HG03060 (cell line): Measurements from ENCODE around the gene RDH5.
A peak's percentile ranks its signal among the peaks of the same experiment; 100 is the strongest.

Experiments used
- ATAC-seq: cut with Tn5 transposase; IDR thresholded peaks from one replicate; pipeline ENCODE4 v1.9.1; 2021; ENCODE audit warnings: low read depth, moderate number of reproducible peaks; ENCODE audit not compliant: unreplicated experiment

Gene RDH5

DNA sequence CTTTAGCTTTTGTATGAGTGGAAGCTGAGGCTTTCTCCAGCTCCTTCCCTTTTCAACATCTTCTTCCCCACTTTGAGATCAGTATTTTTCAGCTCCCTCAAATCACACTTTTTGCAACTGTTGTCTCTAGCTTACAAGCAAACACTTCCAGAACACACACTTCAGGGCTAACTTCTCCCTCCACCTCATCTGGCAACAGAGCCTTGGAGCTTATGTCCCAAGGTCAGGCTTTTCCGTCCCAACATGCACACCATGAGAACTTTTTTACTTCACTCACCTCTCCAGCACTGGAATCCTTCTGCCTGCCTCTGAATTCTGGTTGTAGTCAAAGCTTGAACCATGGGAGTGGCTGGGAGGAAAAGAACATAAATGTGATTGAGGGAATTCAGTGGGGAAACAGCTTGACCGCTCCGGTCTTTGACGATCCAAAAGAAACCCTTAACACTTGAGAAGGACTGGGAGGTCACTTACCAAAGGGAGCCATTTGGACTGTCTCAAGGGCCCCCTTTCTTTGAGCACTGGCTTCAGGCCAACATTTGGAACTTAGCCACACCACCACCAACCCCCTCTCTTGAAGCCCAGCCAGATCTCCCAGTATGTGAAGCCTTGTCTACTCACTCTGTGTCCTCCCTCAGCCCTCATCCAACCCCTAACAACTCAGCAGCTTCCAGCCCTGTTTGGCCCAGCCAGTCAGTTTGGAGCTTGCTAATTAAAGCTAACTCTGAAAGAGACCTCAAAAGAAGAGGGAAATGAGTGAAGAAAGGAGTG lies 8.2 kb upstream of the RDH5 start:
- no peak for ATAC-seq

DNA sequence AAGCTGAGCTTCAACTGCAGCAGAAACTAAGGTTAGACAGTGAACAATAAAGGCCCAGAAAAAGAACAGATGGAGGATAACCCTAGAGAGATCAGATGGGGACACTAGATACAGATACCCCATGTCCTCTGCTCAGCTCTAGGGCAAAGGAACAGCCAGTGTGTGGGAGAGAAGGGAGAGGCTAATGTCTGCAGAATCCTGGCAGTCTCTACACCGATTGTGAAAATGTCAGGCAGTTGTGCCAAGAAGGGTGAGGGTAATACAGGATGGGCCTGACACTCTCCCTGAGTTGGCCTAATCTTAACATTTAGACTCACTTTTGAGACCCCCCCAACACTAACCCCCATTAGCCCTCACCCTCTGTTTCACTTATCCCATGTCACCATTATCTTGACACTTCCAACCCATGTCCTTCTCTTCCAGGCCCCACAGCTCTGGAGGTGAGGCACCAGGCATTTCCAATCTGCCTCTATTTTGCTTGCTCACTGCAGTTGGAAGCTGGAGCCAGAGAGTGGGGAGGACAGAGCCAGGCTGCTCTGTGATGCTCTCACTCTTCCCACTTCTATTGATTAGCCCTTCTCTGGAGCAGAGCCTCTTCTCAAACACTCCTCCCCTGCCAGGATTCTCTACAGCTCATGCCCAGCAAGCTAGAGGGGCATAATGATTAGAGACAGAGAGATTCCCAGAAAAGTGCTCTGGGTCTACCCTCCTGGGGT lies 7.3 kb upstream of the RDH5 start:
- ATAC-seq, result no peak

DNA sequence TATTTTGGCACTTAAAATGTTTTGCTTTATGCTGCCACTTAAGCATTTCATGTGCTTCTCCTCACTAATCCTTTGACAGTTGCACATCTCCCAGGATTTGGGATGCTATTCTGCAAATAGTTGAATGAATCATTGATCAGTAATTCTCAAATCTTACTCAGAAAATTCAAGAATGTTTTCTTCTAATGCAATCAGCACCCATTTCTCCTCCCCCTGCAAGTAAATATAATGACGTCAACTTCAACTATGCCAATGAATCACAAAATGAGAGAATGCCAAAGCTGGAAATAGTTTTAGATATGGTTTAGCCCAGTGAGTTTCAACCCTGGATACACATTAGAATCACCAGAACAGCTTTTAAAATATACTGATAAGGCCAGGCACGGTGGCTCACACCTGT lies 6.5 kb upstream of the RDH5 start:
- ATAC-seq, result no peak

DNA sequence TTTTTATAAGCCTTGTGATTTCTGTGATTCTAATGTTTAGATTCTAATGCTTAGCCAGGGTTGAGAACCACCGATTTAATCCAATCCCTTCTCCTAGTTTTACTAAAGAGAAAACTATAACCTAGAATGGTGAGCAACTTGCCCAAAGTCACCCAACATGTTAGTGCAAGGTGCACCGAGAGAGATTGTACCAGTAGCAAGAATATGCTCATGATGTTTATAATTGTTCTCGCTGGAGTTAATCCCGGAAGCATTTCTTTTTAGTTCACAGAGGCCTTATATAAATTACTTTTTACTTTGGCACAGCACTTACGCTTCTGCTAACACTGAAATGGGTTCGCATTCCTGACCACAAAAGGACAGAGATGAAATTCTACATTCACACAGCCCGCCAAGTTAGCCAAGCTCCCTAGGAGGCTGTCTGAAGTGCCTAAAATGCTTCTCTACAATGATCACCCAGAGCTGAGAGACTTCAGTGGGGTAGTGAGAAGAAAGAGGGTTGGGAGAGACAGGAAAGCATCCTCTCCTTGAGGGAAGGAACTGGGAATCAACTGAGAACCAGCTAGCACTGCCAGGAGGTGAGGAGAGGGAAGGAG lies 4.9 kb upstream of the RDH5 start:
- no peak for ATAC-seq

DNA sequence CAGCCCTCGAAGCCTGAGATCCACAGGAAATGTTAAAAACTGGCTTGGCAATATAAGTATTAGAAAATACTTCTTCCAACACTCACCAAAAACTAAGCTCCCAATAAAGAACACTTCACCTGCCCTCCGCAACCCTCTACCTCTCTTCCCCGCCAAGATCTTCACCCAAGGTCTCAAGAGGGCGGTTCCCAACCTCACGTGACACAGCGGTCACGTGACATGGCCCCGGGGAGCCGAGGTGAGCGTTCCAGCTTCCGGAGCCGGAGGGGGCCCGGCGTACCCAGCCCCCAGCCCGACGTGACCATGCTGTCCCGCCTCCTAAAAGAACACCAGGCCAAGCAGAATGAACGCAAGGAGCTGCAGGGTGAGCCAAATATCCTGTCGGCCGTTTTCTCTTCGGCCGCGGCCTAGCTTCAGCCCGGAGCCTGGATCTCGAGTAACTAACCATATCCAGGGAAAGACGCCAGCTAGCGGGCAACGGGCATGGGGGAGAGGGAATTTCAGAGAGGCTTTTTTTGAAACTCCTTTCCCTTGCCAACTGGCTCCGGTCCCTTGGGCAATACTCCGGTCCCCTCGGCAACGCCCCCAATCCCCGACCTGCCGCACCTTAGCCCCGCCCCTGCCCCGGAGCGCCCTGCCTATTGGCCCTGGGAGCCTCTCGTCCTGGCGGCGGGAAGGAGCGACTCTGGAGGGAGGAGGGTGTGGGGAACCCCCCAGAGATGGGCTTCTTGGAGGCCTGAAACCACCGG lies 4.2 kb upstream of the RDH5 start, which contains the start of gene BLOC1S1:
Gene BLOC1S1, plus strand, starts transcription at position 214 of the 749 bp plus-strand sequence. Its CDS starts 6 bp downstream, at position 220.
- peak; percentile 66 for ATAC-seq

DNA sequence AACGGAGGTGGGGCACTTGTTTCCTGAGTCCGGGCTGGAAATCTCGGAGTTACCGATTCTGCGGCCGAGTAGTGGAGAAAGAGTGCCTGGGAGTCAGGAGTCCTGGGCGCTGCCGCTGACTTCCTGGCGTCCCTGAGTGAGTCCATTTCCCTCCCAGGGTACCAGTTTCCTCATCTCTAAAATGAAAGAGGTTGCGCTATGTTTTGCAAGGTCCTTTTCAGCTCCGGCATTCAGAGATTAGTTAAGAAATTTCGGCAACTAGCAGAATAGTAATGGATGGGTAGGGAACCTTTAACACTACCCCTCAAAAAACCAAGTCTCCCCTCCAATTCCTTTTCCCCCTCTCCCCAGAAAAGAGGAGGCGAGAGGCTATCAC lies 3.6 kb upstream of the RDH5 start:
- ATAC-seq, result peak; percentile 19

DNA sequence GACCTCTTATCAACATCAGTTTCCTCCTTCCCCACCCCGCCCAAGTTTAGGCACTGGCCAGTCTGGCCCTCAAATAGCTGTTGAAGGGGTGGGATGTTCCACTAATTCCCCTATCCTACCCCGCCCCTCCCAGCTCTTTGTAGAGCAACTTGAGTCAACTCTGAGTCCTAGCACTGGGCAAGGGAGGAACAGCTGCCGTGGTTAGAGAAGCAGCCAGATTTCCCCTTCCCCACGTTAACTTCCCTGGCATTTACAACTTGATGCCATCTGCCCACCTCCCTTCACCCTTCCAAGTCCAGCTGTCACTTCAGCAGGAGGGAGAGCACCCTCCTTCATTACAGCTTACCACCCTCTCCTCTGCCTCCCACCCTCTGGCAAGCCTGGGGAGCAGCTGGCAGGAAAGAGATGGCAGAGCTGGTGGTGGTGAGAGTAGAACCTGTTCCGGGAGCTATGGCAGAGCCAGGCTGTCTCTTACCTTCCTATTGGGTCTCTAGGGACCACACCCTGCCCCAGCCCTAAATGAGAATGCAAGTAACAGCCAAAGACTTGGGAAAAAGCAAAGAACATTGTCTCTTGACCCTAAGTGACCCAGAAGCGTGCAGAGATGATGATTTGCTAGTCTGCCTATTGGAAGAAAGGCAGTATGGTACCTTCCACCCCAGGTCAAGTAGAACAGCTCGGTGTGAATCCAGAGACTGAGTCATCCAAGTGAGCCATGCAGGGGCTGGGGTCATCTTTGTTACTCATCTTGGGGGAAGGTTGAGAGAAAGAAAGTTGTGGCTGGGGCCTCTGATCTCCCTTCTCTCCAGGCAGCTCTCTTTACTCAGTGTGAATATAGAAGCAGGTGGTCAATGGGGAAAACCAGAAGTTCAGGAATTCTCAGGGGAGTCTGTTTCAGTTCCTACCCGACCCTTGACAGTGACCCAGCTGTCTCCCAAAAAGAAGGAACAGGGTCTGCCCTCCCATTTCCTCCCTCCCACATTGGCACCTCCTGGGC lies 2.9 kb upstream of the RDH5 start:
- no peak for ATAC-seq

DNA sequence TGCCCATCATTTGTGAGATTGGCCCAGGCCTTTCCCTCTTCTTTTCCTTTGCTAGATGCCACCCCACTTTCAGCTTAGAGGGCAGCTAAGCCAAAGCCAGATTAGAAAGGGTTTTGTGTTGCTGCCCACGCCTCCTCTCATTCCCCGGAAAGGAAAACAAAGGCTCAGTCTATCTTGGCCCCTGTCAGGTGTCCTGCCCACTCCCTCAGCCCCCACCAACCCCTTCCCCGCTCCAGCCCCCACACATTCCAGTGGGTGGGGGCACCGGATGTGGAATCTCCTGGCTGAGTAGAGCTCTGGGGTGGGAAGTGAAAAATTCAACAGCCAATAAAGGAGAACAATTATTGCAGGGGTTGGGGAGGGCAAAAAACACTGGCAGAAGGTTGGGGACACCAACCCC lies 2.2 kb upstream of the RDH5 start:
- no peak for ATAC-seq

DNA sequence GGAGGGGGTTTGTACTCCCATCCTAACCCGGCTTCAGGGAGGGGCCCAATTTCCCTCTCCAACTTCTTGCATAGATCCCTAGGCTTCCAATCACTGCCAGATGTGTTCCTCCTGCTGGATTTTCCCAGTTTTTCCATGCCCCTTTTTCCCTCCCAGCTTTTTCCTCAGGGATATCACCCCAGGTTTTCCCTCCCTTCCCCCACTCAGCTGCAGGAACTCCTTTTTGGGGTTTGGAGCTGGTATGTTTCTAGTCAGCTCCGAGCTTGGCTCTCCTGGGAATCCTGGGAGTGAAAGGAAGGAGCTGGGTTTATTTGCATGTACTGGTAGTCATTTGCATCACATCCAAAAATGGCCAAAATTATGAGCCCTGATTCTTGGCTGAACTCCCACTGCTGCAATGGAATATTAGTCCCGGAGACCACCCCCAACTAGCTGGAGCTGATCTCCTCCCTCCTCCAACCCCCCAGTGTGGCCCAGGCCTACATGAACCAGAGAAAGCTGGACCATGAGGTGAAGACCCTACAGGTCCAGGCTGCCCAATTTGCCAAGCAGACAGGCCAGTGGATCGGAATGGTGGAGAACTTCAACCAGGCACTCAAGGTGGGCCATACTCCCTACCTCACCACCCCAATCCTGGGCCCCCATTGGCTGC lies 1.4 kb upstream of the RDH5 start:
- ATAC-seq, result no peak

DNA sequence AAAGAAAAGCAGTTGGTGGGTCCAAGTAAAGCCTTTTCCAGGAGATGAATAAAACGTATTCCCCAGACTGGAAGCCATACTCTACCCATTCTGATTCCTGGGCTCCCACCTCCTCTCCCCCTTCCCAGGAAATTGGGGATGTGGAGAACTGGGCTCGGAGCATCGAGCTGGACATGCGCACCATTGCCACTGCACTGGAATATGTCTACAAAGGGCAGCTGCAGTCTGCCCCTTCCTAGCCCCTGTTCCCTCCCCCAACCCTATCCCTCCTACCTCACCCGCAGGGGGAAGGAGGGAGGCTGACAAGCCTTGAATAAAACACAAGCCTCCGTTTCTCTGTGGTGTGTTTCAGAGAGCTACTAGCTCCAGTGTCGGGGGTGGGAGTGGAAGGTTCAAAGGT lies 822 bp upstream of the RDH5 start:
- ATAC-seq, result no peak

DNA sequence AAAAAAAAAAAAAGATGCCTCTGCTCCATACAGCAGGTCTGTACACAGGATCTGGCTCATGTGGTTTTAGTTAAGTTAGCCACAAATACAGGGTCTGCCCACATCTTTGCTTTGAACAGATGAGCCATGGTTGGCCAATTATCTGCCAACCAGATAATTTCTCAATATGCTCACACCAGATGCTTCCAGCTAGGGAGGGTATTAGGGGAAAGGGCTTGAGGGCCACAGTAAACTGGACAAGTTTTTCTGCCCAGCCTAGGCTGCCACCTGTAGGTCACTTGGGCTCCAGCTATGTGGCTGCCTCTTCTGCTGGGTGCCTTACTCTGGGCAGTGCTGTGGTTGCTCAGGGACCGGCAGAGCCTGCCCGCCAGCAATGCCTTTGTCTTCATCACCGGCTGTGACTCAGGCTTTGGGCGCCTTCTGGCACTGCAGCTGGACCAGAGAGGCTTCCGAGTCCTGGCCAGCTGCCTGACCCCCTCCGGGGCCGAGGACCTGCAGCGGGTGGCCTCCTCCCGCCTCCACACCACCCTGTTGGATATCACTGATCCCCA lies 776 bp downstream of the RDH5 start:
- ATAC-seq, result no peak

DNA sequence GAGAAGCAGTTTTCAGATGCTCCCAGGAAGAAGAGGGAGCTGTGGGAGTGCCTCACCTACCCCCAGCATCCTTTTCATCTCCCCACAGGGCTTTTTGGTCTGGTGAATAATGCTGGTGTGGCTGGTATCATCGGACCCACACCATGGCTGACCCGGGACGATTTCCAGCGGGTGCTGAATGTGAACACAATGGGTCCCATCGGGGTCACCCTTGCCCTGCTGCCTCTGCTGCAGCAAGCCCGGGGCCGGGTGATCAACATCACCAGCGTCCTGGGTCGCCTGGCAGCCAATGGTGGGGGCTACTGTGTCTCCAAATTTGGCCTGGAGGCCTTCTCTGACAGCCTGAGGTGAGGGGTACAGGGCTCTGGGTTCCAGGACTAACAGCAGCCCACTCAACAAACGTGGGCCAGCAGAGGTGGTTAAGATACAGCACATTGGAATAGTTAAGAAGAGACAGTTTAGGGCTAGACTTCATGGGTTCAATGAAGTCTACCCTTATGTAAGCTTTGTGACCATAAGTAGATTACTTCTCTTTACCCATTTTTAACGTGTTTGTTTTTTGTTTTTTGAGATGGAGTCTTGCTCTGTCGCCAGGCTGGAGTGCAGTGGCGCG lies 1.5 kb downstream of the RDH5 start:
- ATAC-seq, result no peak

DNA sequence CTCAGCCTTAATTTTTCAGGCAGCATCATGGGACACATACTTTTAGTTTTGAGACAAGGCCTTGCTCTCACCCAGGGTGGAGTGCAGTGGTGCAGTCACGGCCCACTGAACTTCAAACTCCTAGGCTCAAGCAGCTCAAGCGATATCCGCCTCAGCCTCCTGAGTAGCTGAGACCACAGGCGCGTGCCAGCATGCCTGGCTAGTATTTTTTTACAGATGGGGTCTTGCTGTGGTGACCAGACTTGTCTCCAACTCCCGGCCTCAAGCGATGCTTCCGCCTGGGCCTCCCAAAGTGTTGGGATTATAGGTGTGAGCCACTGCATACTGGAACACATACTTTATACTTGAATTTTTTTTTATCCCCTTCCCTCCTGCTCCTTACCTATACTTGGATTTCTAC lies 2.8 kb downstream of the RDH5 start:
- ATAC-seq, result no peak

DNA sequence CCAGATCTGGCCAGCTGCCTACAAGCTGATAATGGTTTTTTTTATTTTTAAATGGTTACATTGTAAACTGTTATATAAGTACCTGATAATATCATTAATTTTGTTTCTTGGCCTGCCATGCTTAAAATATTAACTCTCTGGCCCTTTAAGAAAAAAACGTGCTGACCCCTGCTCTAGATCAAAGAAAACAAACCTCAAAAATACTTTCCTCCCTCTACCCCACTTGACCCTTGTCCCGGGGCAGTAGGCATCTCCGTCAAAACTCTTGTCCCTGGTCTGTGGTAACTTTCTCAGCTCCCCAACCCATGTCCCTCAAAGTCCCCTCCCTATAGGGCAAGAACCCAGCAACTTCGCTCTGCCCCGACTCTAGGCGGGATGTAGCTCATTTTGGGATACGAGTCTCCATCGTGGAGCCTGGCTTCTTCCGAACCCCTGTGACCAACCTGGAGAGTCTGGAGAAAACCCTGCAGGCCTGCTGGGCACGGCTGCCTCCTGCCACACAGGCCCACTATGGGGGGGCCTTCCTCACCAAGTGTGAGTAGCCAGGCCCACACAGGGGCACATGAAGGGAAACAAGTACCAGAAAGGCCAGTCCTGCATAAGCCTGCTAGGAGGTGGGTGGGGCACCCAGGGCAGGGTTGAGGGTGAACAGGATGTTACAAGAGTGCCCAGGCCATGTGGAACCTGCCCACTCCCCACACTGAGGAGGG lies 3.5 kb downstream of the RDH5 start:
- no peak for ATAC-seq

DNA sequence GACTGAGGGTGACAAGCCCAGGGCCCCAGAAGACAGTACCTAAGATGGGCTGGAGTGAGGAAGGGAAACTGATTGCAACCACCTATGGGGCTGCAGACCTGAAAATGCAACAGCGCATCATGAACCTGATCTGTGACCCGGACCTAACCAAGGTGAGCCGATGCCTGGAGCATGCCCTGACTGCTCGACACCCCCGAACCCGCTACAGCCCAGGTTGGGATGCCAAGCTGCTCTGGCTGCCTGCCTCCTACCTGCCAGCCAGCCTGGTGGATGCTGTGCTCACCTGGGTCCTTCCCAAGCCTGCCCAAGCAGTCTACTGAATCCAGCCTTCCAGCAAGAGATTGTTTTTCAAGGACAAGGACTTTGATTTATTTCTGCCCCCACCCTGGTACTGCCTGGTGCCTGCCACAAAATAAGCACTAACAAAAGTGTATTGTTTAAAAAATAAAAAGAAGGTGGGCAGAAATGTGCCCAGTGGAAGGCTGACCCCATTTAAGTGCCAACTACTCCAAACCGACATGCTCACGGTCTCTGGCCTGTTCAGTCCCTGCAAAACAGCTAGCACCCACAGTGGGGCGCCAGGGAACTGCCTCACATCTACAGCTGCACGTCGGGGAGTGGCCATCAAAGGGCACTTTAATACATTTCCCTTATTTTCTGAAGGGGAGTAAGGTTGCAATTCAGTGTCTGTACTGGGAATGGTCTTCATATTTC lies 4.2 kb downstream of the RDH5 start:
- no peak for ATAC-seq

DNA sequence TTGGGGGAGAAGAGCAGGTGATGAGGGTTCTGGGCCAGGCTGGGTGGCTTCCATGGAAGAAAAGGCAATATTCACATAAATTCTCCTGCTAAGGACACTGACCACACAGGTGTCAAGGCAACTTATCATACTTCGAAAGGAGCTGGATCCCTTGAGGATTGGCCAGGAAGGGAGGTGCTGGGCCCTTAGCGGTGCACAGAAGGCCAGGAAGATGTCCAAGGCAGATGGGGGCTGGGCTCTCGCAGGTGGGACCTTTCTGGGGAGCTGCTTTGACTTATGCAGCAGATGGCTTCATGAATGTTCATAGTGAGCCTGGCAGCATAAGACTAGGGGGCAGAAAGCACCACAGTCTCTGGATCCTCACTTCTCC lies 4.7 kb downstream of the RDH5 start:
- no peak for ATAC-seq

DNA sequence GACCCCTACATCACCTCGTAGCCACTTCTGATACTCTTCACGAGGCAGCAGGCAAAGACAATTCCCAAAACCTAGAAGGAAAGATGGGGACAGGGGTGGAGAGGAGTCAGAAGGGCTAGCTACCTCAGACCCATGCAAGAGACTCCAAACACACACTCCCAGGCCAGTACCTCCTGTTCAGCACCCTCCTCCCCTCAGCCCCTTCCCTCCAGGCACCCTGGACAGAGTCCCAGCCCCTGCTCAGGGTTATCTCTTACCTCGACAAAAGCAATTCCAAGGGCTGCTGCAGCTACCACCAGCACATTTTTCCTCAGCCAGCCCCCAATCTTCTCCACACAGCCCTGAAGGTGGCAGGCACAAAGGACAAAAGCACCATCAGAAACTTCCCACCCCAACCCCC lies 5.4 kb downstream of the RDH5 start:
- ATAC-seq, result no peak
